ENCODE measurements around the gene IFITM1. TPM values are rescaled to one million over a fixed set of nuclear protein-coding genes. Genes with fewer than 3 reads are reported as not detected.

IFITM1 gene
- total RNA-seq, 1 donor from 2014 or later = 6.9 TPM

DNA sequence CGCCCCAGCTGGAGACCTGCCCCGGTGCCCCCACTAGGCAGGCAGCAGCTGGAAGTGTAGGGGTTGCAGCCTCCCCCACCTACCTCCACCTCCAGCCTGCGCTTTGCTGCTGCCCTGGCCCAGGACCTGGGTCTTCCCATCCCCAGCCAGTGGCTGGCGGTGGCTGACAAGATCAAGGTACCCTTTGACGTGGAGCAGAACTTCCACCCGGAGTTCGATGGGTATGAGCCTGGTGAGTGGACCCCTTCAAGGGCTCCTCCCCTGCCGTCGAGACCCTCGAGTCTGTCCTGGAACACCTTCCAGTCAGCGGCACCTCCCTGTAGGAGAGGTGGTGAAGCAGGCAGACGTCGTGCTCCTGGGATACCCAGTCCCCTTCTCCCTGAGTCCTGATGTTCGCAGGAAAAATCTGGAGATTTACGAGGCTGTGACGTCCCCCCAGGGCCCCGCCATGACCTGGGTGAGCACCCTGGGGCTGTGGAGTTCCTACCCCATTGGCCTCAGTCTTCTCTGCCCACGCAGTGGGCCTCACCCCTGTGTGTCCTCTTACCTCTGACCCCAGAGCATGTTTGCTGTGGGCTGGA lies 20.5 kb upstream of the IFITM1 start:
- FAIRE-seq (no peak), DNase-seq (ENCODE audit: low spot score in 2 of 2) (no peak)

DNA sequence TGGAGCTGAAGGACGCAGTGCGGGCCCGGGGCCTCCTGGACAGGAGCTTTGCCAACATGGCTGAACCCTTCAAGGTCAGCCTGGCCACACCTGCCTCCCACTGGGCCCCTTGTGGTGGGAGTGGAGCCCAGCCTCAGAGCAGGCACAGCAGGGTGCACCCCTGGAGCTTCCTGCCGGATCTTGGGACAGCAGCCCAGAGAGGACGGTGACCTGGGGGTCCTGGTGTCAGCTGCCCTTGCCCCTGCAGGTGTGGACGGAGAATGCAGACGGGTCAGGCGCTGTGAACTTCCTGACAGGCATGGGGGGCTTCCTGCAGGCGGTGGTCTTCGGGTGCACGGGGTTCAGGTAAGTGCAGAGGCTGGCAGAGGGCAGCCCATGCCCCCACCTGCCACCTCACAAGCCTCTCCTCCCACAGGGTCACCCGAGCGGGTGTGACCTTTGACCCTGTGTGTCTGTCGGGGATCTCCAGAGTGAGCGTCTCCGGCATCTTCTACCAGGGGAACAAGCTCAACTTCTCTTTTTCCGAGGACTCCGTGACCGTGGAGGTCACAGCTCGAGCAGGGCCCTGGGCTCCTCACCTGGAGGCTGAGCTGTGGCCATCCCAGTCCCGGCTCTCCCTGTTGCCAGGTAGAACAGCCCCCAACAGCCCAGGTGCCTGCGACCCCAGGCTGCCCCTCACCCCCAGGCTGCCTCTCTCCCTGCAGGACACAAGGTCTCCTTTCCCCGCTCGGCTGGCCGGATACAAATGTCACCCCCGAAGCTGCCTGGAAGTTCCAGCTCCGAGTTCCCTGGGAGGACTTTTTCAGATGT lies 19.8 kb upstream of the IFITM1 start:
- FAIRE-seq = no peak
- no peak for DNase-seq (ENCODE audit: low spot score in 2 of 2)

DNA sequence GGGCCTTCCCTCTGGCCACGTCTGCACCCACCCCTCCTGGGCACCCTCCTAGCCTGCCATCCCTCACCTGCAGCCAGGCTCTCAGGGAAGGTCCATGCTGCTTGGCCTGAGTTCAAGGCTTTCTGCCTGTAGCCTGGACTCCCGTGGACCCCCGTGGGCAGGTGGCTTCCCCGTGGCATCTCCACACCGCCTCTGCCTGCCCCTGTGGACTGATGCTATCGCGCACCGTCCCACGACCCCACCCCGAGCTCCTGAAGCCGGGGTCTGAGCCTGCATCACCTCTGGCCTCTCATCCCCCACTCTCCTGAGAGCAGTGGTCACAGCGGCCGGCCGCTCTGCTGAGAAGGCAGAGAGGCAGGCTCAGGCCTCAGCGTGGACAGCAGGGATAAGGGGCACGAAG lies 19.1 kb upstream of the IFITM1 start:
- DNase-seq (ENCODE audit: low spot score in 2 of 2) = no peak
- no peak for FAIRE-seq

DNA sequence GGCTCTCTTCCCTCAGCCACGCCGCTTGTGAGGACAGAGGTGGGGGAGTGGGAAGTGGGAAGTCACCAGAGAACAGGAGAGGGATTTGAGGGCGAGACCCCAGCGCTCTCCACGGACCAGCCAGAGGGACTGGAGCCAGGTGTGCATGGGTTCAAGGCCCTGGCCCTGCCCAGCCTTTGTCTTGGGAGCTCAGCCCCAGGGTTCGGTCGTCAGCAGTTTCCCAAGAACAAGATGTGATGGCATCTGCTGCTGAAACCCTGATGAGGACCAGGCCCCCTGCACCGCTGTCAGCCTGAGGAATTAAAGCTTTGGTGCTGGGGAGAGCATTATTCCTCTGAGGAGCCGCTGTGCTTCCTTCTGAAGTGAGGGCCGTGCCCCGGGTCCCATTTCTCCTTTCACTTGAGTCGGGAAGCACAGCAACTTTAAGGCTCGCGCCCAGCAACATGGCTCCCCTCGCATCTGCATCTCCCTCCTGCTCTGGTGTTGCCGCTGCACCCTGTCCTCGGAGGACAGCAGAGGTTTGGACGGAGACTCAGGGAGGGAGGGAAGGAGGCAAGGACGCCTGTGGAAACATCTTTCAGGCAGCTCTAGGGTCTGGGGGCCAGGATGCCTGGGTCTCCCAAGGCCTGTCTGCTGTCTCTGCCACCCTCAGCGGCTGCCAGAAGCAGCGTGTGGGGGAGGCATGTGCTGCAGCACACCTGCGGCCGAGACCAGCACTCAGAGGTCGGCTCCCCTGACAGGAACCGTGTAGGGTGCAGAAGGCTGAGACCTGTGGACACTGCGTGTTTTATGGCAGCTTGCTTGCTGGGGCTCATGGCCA lies 18.3 kb upstream of the IFITM1 start:
- no peak for FAIRE-seq
- DNase-seq (ENCODE audit: low spot score in 2 of 2) = no peak

DNA sequence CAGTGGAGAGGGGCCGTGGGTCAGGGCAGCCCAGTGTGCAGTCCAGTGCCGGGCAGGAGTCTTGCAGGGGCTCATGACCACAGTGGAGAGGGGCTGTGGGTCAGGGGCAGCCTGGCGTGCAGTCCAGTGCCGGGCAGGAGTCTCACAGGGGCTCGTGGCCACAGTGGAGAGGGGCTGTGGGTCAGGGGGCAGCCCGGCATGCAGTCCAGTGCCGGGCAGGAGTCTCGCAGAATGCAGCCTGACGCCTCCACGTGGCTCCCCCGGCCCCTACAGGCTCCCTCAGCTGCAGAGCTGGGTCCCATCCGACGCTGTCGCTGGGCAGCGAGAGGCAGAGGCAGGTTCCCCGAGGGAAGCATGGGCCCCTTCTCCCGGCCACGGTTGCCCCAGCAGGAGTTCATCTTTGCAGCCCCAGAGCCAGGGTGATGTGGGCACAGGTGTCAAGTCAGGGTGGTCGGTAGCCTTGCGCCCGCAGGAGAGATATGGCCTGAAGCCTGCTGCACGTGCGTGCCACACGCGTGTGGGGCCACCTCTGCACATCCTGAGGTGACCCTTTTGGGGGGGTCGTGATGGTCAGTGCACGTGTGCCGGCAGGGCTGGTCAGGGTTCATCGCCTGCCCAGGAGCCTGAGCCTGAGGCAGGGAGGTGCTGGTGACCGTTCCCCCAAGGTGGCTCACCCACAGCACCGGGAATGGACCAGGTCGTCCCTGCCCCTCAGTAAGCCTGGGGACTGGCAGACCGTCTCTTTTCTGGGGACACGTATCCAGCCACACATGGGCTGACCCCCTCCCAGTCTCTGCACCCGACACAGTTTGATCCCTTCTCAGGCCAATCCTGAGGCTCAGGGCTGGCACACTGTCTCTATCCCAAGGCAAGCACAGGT lies 17.4 kb upstream of the IFITM1 start:
- FAIRE-seq = no peak
- no peak for DNase-seq (ENCODE audit: low spot score in 2 of 2)

DNA sequence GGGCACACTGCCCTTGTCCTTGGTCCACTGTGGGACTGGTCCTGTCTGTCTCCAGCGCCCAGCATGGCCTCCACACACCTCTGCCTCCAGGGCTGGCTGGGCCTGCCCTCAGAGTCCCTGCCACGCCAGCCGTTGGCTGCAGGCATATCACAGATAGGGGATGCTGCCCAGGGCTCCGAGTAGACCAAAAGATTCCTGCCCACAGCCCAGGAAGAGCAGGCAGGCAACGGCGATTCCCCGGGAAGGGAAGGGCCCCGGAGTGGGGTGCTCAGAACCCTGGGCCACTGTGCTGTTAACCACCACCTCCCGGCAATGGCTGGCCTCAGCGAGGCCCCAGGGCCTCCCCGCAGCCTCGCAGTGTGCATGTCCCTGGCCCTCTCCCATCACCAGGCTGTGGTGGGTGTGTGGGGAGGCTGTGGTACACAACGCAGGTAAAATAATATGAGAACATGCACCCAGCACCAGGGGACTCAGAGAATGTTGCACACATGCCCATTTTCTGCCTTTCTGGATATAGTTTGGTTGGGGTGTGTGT lies 16.7 kb upstream of the IFITM1 start:
- no peak for FAIRE-seq
- no peak for DNase-seq (ENCODE audit: low spot score in 2 of 2)

DNA sequence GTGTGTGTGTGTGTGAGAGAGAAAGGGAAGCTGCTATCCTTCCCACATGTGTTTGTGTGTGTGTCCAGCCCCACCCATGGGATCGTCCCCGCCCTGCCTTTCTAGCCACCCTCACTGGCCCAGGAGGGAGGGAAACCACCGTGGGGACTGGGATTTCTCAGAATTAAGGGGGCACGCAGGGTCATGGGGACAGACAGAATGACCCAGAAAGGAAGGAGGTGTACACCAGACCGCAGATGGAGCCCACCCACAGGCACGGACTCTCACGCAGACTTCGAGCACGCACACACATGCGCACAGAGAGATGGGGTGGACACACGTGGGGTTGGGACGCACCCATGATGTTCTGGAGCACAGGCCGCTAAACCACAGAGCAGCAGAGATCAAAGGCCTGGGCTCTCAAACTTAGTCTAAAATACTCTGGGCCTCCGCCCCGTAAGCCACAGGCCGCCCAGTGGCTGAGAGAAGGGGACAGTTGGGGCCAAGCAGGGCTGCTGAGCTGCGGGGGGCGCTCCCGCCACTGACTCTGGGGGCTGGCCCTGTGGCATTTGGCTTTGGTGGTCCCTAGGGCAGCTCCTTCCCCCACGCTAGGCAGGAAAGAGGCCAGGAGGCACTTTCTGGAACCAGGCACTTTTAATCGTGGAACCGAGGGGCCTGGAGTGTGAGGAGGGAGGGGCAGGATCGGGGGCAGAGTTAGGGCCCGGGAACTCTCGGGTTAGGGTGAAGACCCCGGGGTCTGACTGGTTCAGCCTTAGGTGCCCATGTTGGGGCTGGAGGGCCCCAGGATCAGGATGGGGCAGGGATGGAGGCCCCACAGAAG lies 16.0 kb upstream of the IFITM1 start:
- FAIRE-seq (no peak), DNase-seq (ENCODE audit: low spot score in 2 of 2) (no peak)

DNA sequence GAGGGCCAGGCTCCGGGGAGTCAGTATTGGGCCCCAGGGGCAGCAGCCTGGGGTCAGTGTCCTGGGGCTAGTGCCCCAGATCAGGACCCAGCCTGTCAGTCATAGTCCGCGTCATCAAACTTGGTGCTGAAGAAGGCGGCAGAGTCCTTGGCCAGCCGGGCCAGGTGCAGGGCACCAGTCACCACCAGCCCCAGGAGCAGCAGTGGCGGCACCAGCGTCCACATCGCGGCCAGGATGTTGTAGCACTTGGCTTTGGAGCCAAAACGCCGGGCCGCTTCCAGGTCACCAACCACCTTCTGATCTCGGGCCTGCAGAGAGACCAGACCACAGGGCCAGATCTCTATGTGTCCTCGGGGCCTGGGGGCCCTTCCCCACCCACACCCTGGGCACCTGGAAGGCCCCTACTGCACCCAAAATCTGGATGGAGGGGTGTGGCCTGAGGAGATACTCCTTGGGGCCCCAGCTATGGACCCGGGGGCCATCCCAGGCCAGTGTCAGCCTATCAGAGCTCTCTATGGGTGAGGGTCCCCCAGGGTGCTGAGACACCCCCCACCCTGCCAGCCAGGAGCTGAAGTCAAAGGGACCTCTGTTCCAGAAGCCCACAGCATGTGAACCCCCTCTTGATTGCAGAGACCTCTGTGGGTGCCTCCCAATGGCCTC lies 15.3 kb upstream of the IFITM1 start:
- FAIRE-seq (no peak), DNase-seq (ENCODE audit: low spot score in 2 of 2) (no peak)

DNA sequence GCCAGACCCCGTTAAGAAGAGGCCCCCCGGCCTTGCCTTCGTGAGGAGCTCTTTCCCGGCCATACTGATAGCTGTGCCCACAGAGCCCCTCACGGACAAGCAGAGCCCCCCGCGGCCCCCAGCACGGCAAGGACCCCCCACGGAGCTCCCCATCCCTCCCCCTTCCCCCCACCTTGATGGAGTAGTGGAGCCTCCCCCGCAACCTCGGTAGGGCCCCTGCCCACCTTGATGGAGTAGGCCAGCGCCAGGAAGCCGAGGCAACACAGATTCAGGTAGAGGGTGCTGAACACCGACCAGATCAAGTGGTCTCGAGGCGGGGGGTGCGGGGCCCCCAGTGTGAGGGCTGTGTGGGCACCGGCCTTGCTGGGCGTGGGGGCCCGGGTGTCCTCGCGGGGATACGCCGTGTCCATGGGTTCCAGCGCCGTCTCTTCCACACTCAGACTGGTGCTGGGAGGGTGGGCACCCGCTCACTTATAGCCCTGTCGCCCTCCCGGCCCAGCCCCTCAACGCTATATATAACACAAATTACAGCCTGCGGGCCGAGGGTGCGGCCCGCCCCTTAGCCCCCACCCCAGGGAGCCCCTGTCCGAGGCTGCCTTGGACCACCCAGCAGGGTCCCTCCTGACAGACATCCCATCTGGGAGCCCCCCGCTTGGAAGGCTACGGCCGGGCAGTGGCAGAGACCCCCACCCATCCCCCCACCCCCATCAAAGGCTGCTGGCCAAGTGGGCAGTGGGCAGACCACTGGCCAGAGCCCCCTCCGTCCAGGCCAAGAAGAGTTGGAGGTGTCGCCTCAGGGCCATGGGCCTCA lies 14.6 kb upstream of the IFITM1 start, which contains the start of gene IFITM5:
IFITM5 (minus strand) TSS at position 446 of the 811 bp plus-strand sequence; CDS start at position 410, 36 bp downstream.
- FAIRE-seq (no peak), DNase-seq (ENCODE audit: low spot score in 2 of 2) (no peak)

DNA sequence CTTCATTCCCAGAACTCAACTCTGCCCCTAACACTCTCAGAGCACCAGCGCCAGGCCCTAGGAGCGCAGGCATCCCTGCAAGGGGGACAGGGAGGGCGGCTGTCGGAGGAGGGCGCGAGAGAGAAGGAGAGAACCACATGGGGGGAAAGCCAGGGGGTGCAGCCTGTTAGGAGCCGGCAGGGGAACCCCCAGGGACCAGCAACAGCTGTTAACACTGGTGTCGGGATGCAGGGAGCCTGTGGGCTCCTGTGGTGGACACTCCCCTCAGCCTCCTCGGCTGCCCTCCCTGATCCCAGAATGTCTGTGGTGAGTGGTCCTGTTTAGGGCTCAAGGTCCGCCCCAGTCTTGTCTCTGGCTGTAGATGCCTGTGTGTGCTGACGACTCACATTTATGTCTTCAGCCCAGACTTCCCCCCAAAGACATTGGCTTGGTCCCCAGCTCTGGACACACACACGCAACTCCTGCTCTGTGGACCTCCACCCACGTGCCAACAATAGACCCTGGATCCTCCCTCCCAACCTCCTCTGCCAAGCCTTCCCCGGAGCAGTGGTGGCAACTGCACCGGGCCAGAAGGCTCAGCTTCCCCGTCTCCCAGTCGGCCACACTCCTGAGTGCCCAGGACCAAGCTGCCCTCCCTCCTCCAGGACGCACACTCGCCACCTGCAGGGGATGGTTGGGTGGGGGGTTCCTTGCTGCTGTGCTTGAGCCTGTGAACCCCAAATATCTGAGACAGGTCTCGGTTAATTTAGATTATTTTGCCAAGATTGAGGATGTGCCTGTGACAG lies 13.7 kb upstream of the IFITM1 start:
- FAIRE-seq (no peak), DNase-seq (ENCODE audit: low spot score in 2 of 2) (no peak)

DNA sequence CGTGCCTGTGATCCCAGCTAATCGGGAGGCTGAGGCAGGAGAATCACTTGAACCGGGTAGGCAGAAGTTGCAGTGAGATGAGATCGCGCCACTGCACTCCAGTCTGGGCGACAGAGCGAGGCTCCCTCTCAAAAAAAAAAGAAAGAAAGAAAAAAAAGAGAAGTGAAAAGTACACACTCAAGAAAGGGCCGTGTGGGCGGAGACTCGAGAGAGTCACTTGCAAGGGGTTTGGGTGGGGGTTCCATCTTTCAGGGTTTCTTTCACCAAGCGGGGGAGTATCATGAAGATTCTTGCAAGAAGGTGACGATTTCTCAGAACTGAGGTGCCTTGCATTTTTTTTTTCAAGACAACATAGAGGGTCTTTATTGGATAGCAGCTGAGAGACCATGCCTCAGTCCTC lies 10.5 kb upstream of the IFITM1 start:
- FAIRE-seq (no peak), DNase-seq (ENCODE audit: low spot score in 2 of 2) (no peak)

DNA sequence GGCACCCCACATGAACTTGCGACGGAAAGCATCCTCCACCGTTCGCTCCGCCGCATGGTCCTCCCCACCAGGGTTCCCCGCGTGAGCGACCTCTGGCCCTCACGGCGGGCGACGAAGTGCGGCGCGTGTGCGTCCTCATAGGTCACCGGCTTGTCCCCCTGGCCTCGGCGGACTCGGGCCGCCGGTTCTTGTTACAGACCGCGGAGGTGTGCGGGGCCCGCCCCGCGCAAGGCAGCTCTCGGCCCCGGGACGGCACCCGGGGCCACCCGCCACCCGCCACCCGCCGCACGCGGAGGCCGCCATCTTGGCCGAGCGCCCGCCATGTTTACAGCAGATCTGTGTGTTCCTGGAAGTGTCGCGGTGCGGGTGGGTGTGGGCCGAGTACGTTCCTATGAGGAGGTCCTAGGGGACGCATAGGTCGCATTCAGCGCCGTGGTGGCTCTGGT lies 9.8 kb upstream of the IFITM1 start:
- FAIRE-seq = no peak
- DNase-seq (ENCODE audit: low spot score in 2 of 2) = no peak

DNA sequence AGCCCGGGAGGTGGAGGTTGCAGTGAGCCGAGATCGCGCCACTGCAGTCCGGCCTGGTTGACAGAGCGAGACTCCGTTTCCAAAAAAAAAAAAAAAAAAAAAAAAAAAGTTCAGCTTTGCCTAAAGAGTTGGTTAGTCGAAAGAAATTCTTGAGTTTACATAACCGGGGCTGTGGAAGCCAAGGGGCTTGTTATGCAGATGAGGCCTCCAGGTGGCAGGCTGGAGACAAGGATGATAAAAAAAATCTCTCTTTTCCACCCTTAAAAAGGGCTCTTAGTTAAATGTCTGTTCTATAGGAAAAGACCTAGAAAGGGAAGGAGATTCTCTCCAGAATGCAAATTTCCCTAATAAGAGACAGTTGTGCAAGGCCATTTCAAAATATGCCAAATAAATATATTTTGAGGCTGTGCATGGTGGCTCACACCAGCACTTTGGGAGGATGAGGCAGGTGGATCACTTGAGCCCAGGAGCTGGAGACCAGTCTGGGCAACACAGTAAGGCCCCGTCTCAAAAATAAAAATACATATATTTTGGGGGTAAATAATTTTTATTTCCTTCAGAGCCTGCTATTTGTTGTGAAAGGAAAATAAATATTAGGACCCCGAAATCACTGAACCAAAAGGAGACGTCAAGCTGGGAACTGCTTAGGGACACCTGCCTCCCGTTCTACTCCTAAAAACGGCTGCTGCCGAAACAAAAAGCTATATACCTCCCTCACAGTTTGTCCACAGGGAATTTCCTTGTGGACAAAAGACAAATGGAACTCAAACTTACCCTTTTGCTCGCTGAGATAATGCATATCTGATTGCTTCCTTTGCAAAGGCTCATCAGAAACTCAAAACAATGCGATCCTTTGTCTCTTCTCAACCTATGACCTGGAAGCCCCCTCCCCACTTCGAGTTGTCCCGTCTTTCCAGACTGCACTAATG lies 8.7 kb upstream of the IFITM1 start:
- FAIRE-seq (no peak), DNase-seq (ENCODE audit: low spot score in 2 of 2) (peak; percentile 78 to 85)

DNA sequence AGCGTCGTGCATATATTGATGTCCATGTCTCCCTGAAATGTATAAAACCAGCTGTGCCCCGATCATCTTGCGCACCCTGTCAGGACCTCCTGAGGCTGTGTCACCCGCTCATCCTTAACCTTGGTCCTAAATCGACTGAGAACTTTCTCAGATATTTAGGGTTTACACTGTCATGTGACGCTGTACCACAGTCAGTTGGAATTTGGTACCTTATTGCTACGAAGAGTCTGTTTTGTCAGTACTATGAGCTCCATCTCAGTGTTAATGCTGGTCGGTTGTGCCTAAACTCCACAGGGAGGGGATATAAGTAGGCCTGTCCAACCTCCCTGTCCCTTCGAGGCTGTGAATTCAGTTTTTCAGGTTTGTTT lies 8.0 kb upstream of the IFITM1 start:
- no peak for DNase-seq (ENCODE audit: low spot score in 2 of 2)
- FAIRE-seq = no peak

DNA sequence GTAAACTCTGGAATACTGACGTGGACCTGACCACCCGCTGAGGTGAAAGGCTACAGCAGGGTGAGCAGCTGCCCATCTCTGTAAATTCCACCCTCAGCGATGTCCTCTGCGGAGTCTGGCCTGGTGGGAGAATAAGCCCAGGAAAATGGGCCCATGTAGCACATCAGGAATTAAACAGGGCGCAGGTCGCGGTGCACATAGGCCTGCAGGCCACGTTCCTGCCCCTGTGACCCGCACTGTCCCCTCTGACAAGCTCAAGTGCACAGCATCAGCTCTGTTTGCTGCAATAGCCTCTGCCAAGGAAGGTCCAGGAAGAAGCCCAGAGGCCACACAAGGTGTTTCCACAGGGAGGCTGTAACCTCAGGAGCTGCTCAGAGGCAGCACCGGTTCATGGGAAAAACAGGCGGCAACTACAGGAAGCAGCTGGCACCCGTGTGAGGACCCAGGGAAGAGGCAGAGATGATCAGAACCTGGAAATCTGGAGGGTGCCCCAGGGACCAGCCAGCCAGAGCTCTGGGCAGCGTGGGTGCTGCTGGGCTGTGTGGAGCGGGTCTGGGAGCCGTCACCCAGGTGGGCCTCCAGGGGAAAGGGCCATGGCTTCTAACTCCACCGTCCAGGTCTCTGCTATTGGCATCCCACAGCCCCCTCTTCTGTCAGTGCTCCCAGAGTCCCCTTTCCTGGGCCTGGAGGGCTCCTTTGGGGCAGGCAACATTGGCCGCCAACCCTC lies 7.0 kb upstream of the IFITM1 start:
- DNase-seq (ENCODE audit: low spot score in 2 of 2) (no peak), FAIRE-seq (no peak)
